HL-60 (cell line): ENCODE measurements around the gene DMBT1.

Experiments
- POLR2AphosphoS5 ChIP-seq: IDR thresholded peaks from 2 replicates; pipeline ENCODE4 v1.6.1; 2012; ENCODE audit warnings: low read depth
- TF ChIP-seq, protein P1 (sequence below): IDR thresholded peaks from one replicate; pipeline ENCODE4 v1.5.1; 2011; ENCODE audit warnings: low read length, control low read depth, inconsistent platforms; ENCODE audit not compliant: insufficient read depth
- TF ChIP-seq, protein P2 (sequence below): IDR thresholded peaks from 2 replicates; pipeline ENCODE4 v1.6.1; 2012; ENCODE audit warnings: low read depth; ENCODE audit not compliant: insufficient replicate concordance

DNA sequence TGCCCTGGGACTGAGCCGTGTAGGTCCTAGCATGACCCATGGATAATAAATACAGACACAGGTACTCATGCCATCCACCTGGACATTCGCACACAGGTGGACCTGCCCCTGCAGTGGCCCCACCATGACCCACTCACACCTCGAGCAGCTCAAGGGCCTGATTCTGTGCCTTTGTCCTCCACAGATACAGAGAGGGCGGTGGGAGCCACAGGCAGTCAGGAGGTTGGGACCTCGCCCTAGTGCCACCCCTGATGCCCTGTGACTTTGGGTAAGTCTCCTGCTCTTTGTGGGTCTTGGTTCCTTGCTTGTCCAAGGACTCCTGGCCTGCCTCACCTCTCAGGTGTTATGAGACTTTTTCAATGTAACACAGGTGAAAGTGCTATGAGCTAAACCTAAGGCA, 96.2 kb downstream of the DMBT1 start:
- TF ChIP-seq, protein P1, sequence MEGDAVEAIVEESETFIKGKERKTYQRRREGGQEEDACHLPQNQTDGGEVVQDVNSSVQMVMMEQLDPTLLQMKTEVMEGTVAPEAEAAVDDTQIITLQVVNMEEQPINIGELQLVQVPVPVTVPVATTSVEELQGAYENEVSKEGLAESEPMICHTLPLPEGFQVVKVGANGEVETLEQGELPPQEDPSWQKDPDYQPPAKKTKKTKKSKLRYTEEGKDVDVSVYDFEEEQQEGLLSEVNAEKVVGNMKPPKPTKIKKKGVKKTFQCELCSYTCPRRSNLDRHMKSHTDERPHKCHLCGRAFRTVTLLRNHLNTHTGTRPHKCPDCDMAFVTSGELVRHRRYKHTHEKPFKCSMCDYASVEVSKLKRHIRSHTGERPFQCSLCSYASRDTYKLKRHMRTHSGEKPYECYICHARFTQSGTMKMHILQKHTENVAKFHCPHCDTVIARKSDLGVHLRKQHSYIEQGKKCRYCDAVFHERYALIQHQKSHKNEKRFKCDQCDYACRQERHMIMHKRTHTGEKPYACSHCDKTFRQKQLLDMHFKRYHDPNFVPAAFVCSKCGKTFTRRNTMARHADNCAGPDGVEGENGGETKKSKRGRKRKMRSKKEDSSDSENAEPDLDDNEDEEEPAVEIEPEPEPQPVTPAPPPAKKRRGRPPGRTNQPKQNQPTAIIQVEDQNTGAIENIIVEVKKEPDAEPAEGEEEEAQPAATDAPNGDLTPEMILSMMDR = no peak
- no peak for TF ChIP-seq POLR2AphosphoS5
- TF ChIP-seq, protein P2, sequence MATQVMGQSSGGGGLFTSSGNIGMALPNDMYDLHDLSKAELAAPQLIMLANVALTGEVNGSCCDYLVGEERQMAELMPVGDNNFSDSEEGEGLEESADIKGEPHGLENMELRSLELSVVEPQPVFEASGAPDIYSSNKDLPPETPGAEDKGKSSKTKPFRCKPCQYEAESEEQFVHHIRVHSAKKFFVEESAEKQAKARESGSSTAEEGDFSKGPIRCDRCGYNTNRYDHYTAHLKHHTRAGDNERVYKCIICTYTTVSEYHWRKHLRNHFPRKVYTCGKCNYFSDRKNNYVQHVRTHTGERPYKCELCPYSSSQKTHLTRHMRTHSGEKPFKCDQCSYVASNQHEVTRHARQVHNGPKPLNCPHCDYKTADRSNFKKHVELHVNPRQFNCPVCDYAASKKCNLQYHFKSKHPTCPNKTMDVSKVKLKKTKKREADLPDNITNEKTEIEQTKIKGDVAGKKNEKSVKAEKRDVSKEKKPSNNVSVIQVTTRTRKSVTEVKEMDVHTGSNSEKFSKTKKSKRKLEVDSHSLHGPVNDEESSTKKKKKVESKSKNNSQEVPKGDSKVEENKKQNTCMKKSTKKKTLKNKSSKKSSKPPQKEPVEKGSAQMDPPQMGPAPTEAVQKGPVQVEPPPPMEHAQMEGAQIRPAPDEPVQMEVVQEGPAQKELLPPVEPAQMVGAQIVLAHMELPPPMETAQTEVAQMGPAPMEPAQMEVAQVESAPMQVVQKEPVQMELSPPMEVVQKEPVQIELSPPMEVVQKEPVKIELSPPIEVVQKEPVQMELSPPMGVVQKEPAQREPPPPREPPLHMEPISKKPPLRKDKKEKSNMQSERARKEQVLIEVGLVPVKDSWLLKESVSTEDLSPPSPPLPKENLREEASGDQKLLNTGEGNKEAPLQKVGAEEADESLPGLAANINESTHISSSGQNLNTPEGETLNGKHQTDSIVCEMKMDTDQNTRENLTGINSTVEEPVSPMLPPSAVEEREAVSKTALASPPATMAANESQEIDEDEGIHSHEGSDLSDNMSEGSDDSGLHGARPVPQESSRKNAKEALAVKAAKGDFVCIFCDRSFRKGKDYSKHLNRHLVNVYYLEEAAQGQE = no peak
